ENCODE data around the gene UQCC5. TPM values are rescaled to one million over a fixed set of nuclear protein-coding genes. Genes with fewer than 3 reads are reported as not detected.

The UQCC5 gene
- total RNA-seq, 4 donors from 2014 or later: 1.9 to 47.5 (median 18.7) TPM

- no CpG with 5 or more reads among the region's 14 CpGs for WGBS, 2 donors (ENCODE audit: low coverage in 1 of 2)
- Histone ChIP-seq H3K9me3 (no peaks in the 10 kb centered on the region), H3K27me3 (no peaks in the 10 kb centered on the region), H3K4me3 (no peak overlapping the region), H3K27ac (no peak overlapping the region), H3K36me3 (peaks cover 0 to 52% of the 10 kb centered on the region in 2 donors), H3K4me1 (peaks cover 0 to 17% (median 4%) of the 10 kb centered on the region in 3 donors)
- ATAC-seq: no peak
- TF ChIP-seq POLR2AphosphoS5 (IDR thresholded peaks at IDR 0.05): no peak
- TF ChIP-seq EP300 (IDR thresholded peaks at IDR 0.05): no peak
- no peak for TF ChIP-seq CTCF (IDR thresholded peaks at IDR 0.05)
- TF ChIP-seq POLR2A (IDR thresholded peaks at IDR 0.05): no peak
Observed at GRCh38 chr3:52520141-52520667, 16.2 kb upstream of the UQCC5 start.

DNA sequence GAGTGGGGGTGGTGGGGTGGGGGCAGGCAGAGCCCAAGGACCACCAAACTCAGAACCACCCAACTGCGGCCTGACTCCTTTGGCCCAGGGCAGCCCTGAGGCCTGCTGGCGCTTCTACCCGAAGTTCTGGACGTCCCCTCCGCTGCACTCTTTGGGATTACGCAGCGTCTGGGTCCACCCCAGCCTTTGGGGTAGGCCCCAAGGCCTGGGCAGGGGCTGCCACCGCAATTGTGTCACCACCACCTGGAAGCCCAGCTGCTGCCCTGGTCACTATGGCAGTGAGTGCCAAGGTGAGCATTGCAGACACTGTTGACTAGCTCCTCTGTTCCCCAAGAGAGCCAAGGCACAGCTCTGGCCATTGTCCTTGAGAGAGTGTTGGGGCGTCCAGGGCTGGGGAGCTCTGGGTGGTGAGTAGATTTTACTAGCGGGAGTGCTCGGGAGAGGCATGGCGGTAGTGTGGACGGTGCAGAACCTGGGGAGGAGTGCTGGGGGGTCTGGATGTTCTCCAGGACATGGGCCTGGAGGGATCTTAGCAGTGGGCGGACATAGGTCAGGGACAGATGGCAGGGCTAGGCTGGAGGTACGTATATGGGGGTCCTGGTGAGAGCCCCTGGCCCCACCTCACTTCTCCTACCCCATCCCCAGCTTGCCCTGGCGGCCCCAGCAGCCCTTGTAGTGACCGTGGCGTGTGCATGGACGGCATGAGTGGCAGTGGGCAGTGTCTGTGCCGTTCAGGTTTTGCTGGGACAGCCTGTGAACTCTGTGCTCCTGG lies 15.5 kb upstream of the UQCC5 start:
- Histone ChIP-seq H3K36me3 (peaks cover 0 to 56% of the 10 kb centered on the region in 2 donors), H3K4me3 (no peak overlapping the region), H3K4me1 (peaks cover 0 to 24% (median 4%) of the 10 kb centered on the region in 3 donors), H3K27ac (no peak overlapping the region), H3K9me3 (no peaks in the 10 kb centered on the region), H3K27me3 (no peaks in the 10 kb centered on the region)
- ATAC-seq: no peak
- no peak for TF ChIP-seq POLR2A (IDR thresholded peaks at IDR 0.05)
- TF ChIP-seq POLR2AphosphoS5 (IDR thresholded peaks at IDR 0.05): no peak
- no peak for TF ChIP-seq CTCF (IDR thresholded peaks at IDR 0.05)
- TF ChIP-seq EP300 (IDR thresholded peaks at IDR 0.05): no peak
- WGBS, 2 donors (ENCODE audit: low coverage in 1 of 2): 86 to 94% methylated on average over 6 to 7 of the region's 20 CpGs

DNA sequence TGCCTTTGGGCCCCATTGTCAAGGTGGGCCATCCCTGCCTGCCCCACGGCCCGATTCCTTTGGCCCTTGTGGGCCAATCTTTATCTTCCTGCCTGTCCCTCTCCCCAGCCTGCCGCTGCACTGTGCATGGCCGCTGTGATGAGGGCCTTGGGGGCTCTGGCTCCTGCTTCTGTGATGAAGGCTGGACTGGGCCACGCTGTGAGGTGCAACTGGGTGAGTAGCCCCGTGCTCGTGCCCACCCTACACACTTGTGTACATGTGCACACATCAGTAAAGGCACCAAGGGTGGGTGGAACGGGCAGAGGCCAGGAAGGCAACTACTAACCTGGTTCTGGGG lies 14.9 kb upstream of the UQCC5 start:
- Histone ChIP-seq H3K4me1 (peaks cover 0 to 30% (median 4%) of the 10 kb centered on the region in 3 donors), H3K36me3 (peaks cover 0 to 59% of the 10 kb centered on the region in 2 donors), H3K4me3 (no peak overlapping the region), H3K27me3 (no peaks in the 10 kb centered on the region), H3K9me3 (no peaks in the 10 kb centered on the region), H3K27ac (no peak overlapping the region)
- no peak for ATAC-seq
- no peak for TF ChIP-seq POLR2AphosphoS5 (IDR thresholded peaks at IDR 0.05)
- TF ChIP-seq EP300 (IDR thresholded peaks at IDR 0.05): no peak
- TF ChIP-seq POLR2A (IDR thresholded peaks at IDR 0.05): no peak
- no peak for TF ChIP-seq CTCF (IDR thresholded peaks at IDR 0.05)
- no CpG with 5 or more reads among the region's 8 CpGs for WGBS, 2 donors (ENCODE audit: low coverage in 1 of 2)

DNA sequence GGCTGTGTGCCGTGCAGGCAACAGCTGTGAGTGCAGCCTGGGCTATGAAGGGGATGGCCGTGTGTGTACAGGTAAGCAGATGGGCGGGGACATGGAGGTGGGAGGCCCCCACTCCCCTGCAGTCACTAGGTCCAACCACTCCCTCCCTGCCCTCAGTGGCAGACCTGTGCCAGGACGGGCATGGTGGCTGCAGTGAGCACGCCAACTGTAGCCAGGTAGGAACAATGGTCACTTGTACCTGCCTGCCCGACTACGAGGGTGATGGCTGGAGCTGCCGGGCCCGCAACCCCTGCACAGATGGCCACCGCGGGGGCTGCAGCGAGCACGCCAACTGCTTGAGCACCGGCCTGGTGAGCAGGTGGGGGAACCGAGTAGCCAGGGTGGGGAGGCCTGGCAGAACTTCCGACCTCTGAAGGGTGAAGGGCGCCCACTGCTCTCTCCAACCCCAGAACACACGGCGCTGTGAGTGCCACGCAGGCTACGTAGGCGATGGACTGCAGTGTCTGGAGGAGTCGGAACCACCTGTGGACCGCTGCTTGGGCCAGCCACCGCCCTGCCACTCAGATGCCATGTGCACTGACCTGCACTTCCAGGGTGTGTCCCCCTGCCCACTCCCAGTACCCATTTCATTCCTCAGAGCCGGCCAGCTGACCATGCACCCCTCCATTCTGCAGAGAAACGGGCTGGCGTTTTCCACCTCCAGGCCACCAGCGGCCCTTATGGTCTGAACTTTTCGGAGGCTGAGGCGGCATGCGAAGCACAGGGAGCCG lies 14.3 kb upstream of the UQCC5 start:
- H3K9me3 ChIP-seq: no peaks in the 10 kb centered on the region
- no peak for ATAC-seq
- no peak for TF ChIP-seq CTCF (IDR thresholded peaks at IDR 0.05)
- no peak for TF ChIP-seq EP300 (IDR thresholded peaks at IDR 0.05)
- TF ChIP-seq POLR2A (IDR thresholded peaks at IDR 0.05): no peak
- TF ChIP-seq POLR2AphosphoS5 (IDR thresholded peaks at IDR 0.05): no peak
- 71 to 96% methylated on average over 1 to 14 of the region's 33 CpGs for WGBS, 2 donors (ENCODE audit: low coverage in 1 of 2)
- H3K27me3 ChIP-seq: no peaks in the 10 kb centered on the region
- no peak overlapping the region for H3K27ac ChIP-seq
- H3K4me1 ChIP-seq: peaks cover 0 to 35% (median 4%) of the 10 kb centered on the region in 3 donors
- H3K36me3 ChIP-seq: peaks cover 0 to 65% of the 10 kb centered on the region in 2 donors
- no peak overlapping the region for H3K4me3 ChIP-seq
